AG10803 (cell line): ENCODE measurements around the gene ADGRL3.
"Not testable (repeated sequence)": the region's sequence is repeated elsewhere in the genome, so short reads cannot be mapped to it uniquely, and the experiment has no call there.

ENCODE experiments used
- DNase-seq: peaks from one replicate; pipeline ENCODE4 v3.0.0; 2010; ENCODE audit warnings: low read depth
- H3K4me3 ChIP-seq: 2 replicates; pipeline ENCODE4 v1.5.1; 2011; ENCODE audit warnings: mild to moderate bottlenecking, low read length, control low read depth
- TF ChIP-seq, protein P1 (sequence below): conservative IDR thresholded peaks from 2 replicates; pipeline ENCODE4 v1.5.1; 2011; ENCODE audit warnings: mild to moderate bottlenecking, low read length, control low read depth, inconsistent platforms

The ADGRL3 gene

DNA sequence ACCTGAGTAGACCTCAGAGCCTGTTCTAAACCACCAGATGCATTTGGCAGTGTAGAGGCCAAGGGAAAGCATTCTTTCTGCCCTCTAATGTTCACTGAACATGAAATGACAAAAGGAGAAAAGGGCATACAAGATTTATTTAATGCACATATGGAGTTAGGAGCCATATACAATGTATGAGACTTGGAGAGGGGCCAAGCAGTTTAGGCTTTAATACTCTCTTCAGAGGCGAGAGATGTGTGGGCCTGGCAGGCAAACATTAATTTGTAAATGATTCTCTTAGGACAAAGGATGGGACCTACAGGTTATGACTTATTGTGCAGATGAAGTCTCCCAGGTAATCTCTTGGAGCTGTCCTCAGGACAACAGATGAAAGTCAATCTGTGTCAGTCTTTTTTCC is 631.9 kb downstream of the ADGRL3 start:
- H3K4me3 ChIP-seq: no peak overlapping the region
- TF ChIP-seq, protein P1, sequence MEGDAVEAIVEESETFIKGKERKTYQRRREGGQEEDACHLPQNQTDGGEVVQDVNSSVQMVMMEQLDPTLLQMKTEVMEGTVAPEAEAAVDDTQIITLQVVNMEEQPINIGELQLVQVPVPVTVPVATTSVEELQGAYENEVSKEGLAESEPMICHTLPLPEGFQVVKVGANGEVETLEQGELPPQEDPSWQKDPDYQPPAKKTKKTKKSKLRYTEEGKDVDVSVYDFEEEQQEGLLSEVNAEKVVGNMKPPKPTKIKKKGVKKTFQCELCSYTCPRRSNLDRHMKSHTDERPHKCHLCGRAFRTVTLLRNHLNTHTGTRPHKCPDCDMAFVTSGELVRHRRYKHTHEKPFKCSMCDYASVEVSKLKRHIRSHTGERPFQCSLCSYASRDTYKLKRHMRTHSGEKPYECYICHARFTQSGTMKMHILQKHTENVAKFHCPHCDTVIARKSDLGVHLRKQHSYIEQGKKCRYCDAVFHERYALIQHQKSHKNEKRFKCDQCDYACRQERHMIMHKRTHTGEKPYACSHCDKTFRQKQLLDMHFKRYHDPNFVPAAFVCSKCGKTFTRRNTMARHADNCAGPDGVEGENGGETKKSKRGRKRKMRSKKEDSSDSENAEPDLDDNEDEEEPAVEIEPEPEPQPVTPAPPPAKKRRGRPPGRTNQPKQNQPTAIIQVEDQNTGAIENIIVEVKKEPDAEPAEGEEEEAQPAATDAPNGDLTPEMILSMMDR: no peak
- DNase-seq: no peak

DNA sequence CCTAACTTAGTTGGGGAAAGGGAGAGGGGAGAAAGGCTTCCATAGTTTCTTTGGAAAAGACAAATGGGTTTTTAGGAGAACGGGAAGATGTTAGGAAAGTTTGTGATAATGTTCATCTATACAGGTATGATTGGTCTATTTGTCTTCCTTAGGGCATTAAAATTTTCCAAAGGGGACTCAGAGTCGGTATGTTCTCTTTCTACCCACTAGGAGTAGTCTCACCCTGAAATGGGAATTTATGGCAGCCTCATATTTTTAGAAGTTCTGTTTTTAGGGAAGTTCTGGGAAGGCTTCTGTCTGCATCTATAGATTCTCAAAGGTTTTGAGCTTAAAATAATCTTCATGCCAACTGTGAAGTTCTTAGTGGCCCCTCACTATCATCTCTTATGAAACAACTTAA is 637.3 kb downstream of the ADGRL3 start:
- no peak for DNase-seq
- no peak overlapping the region for H3K4me3 ChIP-seq
- TF ChIP-seq, protein P1: no peak

DNA sequence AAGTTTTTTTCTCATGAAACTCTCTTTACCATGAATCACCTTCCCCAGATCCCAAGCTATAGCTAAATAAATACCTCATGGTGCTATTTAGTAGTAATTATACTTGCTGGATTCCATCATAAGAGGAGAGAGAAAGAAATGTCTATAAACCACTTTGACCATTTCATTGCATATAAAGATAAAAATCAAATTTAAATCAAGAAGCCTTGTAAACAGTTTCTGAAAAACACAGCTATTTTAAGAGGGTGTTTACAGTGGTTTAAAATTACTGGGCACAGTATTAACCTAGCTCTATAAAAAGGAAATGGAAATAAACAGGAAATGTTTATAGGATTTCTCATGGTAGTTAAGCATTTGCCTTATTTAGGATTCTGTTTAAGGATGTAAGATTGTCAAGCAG is 637.9 kb downstream of the ADGRL3 start:
- no peak for DNase-seq
- H3K4me3 ChIP-seq: no peak overlapping the region
- TF ChIP-seq, protein P1: no peak

DNA sequence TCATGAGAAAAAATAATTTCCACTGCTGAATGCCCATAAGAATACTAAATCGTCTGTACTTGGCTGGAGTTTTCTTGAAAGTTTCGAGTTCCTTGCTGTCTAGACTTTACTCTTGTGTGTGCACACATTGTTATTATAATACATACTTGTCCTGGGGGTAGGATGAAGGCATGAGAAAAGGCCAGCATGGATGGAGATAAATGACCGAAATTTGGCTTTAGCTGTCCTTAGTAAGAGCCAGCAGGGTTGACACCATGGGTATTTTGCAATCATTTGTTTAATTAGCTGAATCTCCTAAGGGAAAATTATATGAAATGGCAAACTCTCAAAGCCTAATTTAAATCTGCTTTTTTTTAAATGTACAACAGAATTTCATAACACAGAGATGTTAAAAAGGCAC is 641.6 kb downstream of the ADGRL3 start:
- no peak for DNase-seq
- H3K4me3 ChIP-seq: no peak overlapping the region
- TF ChIP-seq, protein P1: no peak

DNA sequence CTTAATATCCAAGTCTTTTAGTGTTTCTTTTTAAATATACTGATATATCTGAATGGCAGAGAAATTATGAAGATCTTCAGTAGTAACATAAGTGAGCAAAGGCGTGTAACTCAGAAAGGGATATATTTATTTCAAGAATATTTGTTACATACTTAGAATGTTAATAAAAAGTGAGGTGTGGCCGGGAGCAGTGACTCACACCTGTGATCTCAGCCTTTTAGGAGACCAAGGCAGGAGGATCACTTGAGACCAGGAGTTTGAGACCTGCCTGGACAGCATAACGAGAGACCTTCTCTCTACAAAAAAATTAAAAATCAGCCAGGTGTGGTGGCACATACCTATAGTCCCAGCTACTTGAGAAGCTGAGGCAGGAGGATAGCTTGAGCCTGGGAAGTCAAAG is 651.0 kb downstream of the ADGRL3 start:
- H3K4me3 ChIP-seq: no peak overlapping the region
- no peak for DNase-seq
- TF ChIP-seq, protein P1: no peak

DNA sequence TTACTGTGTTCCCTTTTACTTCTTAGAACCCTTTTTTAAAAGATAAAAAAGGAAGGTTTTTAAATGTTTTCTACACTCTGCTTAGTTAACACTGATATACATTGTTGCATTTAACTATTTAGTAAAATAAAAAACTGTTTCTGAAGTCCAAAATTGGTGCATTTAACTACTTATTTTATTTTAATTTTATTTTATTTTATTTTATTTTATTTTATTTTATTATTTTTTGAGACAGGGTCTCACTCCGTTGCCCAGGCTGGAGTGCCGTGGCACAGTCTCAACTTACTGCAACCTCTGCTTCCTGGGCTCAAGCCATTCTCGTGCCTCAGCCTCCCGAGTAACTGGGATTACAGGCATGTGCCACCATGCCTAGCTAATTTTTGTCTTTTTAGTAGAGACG is 652.0 kb downstream of the ADGRL3 start:
- DNase-seq, H3K4me3 ChIP-seq: not testable (repeated sequence)

DNA sequence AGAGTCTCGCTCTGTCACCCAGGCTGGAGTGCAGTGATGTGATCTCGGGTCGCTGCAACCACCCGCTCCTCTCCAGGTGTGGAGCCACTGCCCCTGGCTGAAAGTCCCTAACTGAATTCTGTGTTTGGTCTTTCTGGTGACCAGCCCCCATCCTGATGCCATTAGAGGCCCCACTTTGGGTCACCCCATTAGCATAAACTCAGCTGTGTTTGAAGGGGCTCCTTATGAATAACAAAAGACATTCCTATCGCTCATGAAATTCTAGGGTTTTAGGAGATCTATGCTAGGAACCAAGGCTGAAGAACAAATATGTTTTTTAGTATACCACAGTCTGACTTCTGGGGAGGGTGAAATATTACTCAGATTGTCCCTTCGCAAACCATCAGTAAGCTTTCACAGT is 652.9 kb downstream of the ADGRL3 start:
- TF ChIP-seq, protein P1: no peak
- DNase-seq: no peak
- H3K4me3 ChIP-seq: no peak overlapping the region

DNA sequence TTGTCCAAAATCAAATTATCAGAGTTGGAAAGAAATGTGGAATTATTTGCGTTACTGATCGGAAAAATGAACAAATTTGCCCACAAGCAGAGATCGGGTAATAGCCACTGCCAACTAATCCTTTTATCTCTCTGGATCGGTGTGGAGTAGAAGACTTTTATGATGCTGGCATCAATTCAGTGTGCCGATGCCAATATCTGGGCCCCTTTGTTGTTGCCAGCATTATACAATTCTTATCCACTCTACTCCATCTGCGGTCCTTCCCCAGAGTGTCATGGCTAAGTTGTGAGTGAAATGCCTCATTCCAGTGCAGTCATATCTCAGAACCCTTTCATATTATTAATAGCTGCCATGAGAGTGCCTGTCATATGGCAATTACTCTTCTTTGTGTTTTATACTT is 660.2 kb downstream of the ADGRL3 start:
- no peak overlapping the region for H3K4me3 ChIP-seq
- no peak for DNase-seq
- TF ChIP-seq, protein P1: no peak
